GM18526 (cell line): ENCODE data around the gene FNIP2.

Experiments
- POLR2A ChIP-seq: IDR thresholded peaks from 3 replicates; pipeline ENCODE4 v1.6.1; 2011; ENCODE audit not compliant: insufficient read length; ENCODE audit errors: extremely low read depth

FNIP2 gene

GRCh38 chr4:158938220-158939044 is 169.6 kb downstream of the FNIP2 start:
- TF ChIP-seq POLR2A = no peak

- TF ChIP-seq POLR2A = no peak
These were observed 171.4 kb downstream of the FNIP2 start for GRCh38 chr4:158940271-158940670.

- no peak for TF ChIP-seq POLR2A
These were observed 172.5 kb downstream of the FNIP2 start for GRCh38 chr4:158941321-158941720.

DNA sequence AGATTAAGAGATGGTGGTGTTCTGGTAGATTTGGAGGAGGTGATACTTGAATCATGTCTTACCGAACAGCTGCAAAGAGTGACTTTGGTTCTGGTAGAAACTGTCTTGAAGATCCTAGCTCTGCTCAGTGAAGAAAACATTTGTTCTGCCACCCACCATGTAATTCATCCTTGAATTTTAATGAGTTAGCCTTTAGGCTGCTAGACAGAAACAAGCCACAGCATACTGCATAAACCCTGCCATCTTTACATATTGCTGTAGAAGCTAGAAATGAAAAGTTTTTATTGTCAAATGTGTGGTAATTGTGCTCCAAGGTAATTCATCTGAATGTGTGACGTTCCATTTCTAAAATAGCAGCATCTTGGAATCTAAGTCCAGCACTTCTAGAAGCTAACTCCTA is 173.1 kb downstream of the FNIP2 start:
- TF ChIP-seq POLR2A = no peak

DNA sequence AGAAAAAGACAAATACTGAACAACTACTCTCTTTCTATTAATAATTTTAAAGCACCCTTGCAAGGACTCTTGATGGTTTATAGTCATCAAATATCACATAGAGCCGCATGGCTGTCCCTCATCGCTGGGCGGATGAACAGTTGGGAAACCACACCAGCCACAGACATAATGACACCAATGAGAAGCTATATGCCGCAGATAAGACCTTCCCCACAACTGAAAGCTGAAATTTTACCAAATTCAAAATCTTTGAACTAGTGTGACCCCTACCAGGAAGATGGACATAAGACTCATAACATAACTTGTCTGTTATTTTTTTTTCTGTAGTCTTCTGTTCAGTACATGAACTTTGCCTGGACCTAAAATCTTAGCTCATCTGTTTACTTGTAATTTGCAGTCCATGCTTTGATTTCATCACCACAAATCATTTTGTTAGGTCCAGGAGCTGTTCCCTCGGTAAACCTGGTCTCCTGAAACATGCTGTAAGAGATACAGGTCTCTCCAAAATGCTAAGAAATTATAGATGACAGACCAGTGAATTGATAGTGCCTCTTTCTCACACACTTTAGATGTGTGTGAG is 176.8 kb downstream of the FNIP2 start:
- TF ChIP-seq POLR2A = no peak

DNA sequence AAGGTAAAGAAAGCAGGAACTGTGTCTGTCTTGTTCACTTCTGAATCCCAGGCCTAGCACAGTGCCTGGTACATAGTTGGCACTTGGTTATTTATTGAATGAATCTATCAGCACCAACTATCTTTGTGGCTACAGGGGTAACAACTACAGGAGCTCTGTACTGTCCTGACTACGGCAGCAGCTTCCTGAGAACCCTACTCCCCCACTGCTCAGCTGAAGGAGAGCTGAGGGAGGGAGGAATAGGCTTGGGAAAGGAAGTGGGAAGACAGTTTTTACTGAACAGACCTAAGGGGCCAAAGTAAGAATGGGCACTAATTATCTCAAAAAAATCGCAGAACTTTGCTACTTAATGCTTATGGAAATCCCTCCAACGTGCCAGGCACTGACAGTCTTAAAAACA is 178.0 kb downstream of the FNIP2 start:
- TF ChIP-seq POLR2A = no peak

DNA sequence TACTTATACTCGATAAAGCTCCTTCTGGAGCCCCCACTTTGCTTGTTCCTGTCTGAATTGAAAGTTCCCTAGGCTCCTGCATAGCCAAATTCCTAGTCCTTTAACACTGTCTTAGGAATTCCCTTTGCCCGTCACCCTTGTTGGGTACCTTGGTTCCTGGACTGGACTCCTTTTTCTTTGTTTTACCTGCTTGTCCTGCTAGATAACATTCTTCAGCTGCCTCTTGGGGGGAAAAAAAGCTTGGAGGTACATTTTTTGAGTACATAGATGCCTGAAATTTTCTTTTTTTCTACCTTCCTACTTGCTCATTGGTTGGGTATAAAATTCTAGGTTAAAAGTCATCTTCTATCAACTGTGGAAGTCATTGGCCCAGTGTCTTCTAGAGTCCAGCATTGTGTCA is 179.2 kb downstream of the FNIP2 start:
- no peak for TF ChIP-seq POLR2A

DNA sequence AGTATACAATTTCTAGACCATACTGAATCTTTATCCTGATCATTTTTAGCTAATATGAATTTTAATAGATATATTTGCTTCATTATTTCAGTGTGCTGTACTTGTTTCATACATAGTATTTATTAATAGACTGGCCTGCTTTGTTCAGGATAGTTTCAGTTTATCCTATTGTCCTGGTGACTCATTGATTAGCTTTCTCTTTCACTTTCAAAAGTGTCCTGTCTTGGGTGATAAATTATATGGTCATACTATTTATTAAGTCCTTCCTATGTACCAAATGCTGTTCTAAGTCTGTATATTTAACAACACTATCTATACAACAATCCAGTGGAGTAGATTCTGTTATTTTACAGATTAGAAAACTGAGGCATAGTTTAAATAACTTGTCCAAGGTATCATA is 180.3 kb downstream of the FNIP2 start:
- TF ChIP-seq POLR2A = no peak
